SK-N-SH (cell line): ENCODE measurements around the gene PAPOLA.

Experiments
- CHD2 ChIP-seq: fragments of 150-350 bp; IDR thresholded peaks from 2 replicates; pipeline ENCODE4 v1.6.1; 2018; ENCODE audit warnings: low read length; ENCODE audit not compliant: partially characterized antibody
- EP300 ChIP-seq, 2 experiments: IDR thresholded peaks; 2 replicates each; pipeline versions ENCODE4 v1.4.0 to v1.6.1; 2012; ENCODE audit warnings: borderline replicate concordance in 1 of 2, low read depth in 1 of 2, low read length in 1 of 2
- EZH2phosphoT487 ChIP-seq: fragments of 200-600 bp; sonication (generic); IDR thresholded peaks from 2 replicates; pipeline ENCODE4 v1.6.1; 2017; ENCODE audit warnings: low read depth, mixed run types, mild to moderate bottlenecking, antibody characterized with exemption, moderate library complexity, borderline replicate concordance
- FOXJ3 ChIP-seq: sonication (generic); formaldehyde crosslinking; IDR thresholded peaks from 2 replicates; pipeline ENCODE4 v1.5.1; 2020; ENCODE audit warnings: mild to moderate bottlenecking, missing genetic modification reagents
- JUND ChIP-seq: IDR thresholded peaks from 2 replicates; pipeline ENCODE4 v1.4.0; 2012
- NRF1 ChIP-seq: IDR thresholded peaks from 2 replicates; pipeline ENCODE4 v1.6.1; 2012; ENCODE audit warnings: low read depth, mild to moderate bottlenecking, low read length
- POLR2AphosphoS5 ChIP-seq: IDR thresholded peaks from 2 replicates; pipeline ENCODE4 v1.6.1; 2012; ENCODE audit warnings: low read depth, low read length
- RAD21 ChIP-seq: IDR thresholded peaks from 2 replicates; pipeline ENCODE4 v1.6.1; 2012; ENCODE audit warnings: mild to moderate bottlenecking, low read length
- RFX5 ChIP-seq: IDR thresholded peaks from 2 replicates; pipeline ENCODE4 v1.6.1; 2012; ENCODE audit warnings: mild to moderate bottlenecking, improper control_type of control experiment, low read length
- RXRA ChIP-seq: IDR thresholded peaks from 2 replicates; pipeline ENCODE4 v1.4.0; 2012; ENCODE audit warnings: low read depth, mild to moderate bottlenecking, borderline replicate concordance
- SMC3 ChIP-seq: IDR thresholded peaks from 2 replicates; pipeline ENCODE4 v1.6.1; 2012; ENCODE audit warnings: low read depth, low read length, improper control_type of control experiment
- YY1 ChIP-seq: IDR thresholded peaks from 2 replicates; pipeline ENCODE4 v1.4.0; 2012; ENCODE audit warnings: low read depth, mild to moderate bottlenecking
- TF ChIP-seq, protein P1 (sequence below): fragments of 200-600 bp; sonication (generic); IDR thresholded peaks from 2 replicates; pipeline ENCODE4 v1.6.1; 2017; ENCODE audit warnings: antibody characterized with exemption, mild to moderate bottlenecking, moderate library complexity

DNA sequence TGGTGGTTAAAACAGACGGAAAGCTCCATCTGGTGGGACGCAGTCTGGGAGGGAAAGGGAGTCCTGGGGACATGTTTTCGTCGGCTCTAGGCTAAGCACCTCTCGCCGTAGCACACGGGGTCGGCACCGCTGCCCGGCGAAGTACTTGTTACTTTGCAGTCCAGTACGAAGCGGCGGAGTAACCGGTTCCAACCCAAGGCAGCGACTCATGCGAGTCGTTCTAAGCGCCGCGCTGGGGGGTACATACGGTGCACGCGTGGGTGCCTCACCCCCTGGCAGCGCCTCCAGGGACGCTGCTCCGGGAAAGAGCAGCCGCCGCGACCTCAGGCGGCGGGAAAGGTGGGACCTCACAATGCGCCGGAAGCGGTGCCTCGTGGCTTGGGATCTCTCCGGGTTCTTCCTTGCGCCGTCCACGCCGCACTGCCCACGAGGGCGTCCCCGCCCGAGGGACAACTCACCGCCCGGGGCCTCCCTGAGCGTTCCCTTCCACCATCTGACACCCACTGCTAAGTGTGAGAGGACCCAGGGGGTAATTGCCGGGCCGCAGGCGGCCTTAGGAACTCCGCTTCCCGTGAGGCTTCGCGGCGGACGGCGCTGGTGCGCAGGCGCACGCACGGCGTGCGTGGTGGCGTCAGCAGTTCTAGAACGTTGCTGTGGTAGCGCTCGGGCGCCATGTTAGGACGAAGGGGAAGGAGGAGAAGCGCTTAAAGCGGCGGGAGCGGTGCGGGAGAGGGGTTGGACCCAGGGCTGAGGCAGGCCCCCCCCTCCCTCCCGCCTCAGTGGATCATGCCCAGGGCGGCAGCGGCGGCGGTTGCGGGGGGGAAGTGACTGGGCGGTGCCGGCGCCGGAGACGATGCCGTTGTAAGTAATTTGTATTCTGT is at the start of gene PAPOLA:
- peak; percentile 90 for TF ChIP-seq POLR2AphosphoS5
- TF ChIP-seq, protein P1, sequence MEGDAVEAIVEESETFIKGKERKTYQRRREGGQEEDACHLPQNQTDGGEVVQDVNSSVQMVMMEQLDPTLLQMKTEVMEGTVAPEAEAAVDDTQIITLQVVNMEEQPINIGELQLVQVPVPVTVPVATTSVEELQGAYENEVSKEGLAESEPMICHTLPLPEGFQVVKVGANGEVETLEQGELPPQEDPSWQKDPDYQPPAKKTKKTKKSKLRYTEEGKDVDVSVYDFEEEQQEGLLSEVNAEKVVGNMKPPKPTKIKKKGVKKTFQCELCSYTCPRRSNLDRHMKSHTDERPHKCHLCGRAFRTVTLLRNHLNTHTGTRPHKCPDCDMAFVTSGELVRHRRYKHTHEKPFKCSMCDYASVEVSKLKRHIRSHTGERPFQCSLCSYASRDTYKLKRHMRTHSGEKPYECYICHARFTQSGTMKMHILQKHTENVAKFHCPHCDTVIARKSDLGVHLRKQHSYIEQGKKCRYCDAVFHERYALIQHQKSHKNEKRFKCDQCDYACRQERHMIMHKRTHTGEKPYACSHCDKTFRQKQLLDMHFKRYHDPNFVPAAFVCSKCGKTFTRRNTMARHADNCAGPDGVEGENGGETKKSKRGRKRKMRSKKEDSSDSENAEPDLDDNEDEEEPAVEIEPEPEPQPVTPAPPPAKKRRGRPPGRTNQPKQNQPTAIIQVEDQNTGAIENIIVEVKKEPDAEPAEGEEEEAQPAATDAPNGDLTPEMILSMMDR, result peak; percentile 21; the same call in 1 of the 2 replicates
- TF ChIP-seq CHD2, result no peak
- TF ChIP-seq YY1, result peak; percentile 91
- no peak for TF ChIP-seq EP300 (IDR thresholded peaks at IDR 0.05; ENCODE audit: borderline replicate concordance in 1 of 2, low read depth in 1 of 2, low read length in 1 of 2)
- no peak for TF ChIP-seq SMC3
- TF ChIP-seq NRF1, result peak; percentile 97
- no peak for TF ChIP-seq EZH2phosphoT487
- no peak for TF ChIP-seq RFX5
- TF ChIP-seq JUND, result no peak
- TF ChIP-seq RXRA, result no peak
- TF ChIP-seq RAD21, result no peak
- no peak for TF ChIP-seq FOXJ3 (CRISPR knock-in tag)
